ENCODE measurements around the gene SLC66A1. TPM values are rescaled to one million over a fixed set of nuclear protein-coding genes. Genes with fewer than 3 reads are reported as not detected.

Gene SLC66A1
- total and polyA plus RNA-seq, 9 of the 15 experiments (the other 6 are each of a cell fraction or from before 2014, with no cell fraction given): 1.2 to 40.8 (median 18.6) TPM

DNA sequence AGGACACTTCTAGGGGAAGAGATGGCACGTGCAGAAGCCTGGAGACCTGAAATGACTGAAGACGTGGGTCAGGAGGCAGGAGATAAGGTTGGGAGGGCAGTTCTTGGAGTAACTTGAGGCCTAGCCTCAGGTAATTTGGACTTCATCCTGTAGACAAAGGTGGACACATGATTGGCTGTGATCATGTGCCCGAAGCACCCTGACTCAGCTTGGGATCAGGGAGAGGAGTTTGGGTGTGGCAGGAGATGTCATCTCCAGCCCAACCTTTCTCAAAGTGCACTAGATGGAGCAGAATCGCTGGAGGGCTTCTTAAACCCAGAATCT lies 1.5 kb downstream of the SLC66A1 start (continued):
- TF ChIP-seq GABPB2 (CRISPR knock-in tag; conservative IDR thresholded peaks at IDR 0.05) (no peak), LCOR (CRISPR knock-in tag; IDR thresholded peaks at IDR 0.05) (no peak), ZFP1 (CRISPR knock-in tag; IDR thresholded peaks at IDR 0.05) (no peak), SNIP1 (IDR thresholded peaks at IDR 0.05; ENCODE audit: low read depth) (no peak), GTF3C2 (IDR thresholded peaks at IDR 0.05; ENCODE audit: borderline replicate concordance, extremely low read depth, insufficient read length) (no peak), TAF1 (IDR thresholded peaks at IDR 0.05; ENCODE audit: control insufficient read depth, extremely low read depth, insufficient read depth, low read length, severe bottlenecking) (no peak), ILK (tag; IDR thresholded peaks at IDR 0.05; ENCODE audit: borderline replicate concordance, low read depth) (no peak), NR2C1 (IDR thresholded peaks at IDR 0.05) (no peak), NR2C1 (tag; IDR thresholded peaks at IDR 0.05) (no peak), PBX2 (CRISPR knock-in tag; IDR thresholded peaks at IDR 0.05; ENCODE audit: low read depth) (no peak), PBX2 (tag; conservative IDR thresholded peaks at IDR 0.05; ENCODE audit: low read depth) (no peak), HMG20A (CRISPR knock-in tag; conservative IDR thresholded peaks at IDR 0.05) (no peak), POLR2AphosphoS2 (IDR thresholded peaks at IDR 0.05; ENCODE audit: low read length) (no peak), GTF2E2 (tag; IDR thresholded peaks at IDR 0.05) (no peak), ZNF431 (CRISPR knock-in tag; IDR thresholded peaks at IDR 0.05) (no peak)
- TF ChIP-seq, protein P1, sequence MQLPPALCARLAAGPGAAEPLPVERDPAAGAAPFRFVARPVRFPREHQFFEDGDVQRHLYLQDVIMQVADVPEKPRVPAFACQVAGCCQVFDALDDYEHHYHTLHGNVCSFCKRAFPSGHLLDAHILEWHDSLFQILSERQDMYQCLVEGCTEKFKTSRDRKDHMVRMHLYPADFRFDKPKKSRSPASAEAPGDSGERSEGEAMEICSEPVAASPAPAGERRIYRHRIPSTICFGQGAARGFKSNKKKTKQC (CRISPR knock-in tag; IDR thresholded peaks at IDR 0.05): no peak

Data from K562 (cell line).